ENCODE measurements around the gene SCP2. TPM values are rescaled to one million over a fixed set of nuclear protein-coding genes. Genes with fewer than 3 reads are reported as not detected.

SCP2 gene
- total RNA-seq, 1 donor from 2014 or later, result 223 TPM

DNA sequence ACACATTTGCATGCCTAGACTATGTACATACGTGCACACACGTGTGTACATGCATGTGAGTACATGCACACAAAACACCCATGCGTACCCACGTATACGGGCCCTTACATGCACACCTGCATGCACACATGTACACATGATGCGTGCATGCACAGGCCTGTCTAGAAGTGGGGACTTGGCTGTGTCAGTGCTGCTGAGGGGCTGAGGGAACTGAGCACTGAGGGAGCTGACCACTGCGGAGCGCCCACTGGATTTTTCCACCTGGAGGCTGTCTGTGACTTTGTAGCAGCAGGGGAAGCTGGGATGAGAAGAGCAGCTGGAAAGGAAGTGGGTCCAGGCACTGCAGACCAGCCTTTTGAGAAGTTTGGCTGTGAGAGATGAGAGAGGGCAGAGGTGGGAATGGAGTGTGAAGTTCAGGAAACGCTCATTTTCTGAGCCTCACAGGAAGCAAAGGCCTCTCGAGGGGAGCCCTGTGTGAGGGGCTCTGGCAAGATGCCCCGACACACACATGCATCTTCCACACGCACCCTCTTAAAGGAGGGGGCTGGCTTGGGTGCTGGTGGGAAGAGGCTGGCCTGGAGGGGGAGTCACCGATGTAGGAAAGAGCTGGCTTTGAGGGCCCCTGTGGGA is 155.9 kb downstream of the SCP2 start:
- DNase-seq (ENCODE audit: low read depth), result no peak

- DNase-seq (ENCODE audit: low read depth), result no peak
Observed at GRCh38 chr1:53083636-53084588, 156.8 kb downstream of the SCP2 start.

GRCh38 chr1:53084589-53084971 is 157.5 kb downstream of the SCP2 start:
- DNase-seq (ENCODE audit: low read depth), result no peak

DNA sequence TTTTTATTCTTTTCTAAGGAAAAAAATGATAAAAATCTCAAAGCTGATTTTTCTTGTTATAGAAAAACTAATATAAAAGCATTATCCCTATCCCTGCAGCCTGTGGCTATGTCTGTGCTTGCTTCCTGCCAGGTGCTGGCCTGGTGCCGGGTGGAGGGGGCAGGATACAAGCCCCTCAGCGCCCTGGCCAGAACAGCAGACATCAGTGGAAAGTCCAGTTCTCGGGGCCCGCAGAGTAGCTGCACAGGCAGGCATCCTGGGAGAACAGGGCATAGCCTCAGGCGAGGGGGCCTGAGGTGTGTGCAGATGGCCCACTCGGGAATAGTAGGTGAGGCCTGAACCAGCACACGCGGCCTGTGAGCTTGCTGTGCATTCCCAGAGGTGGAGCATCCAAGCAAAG is 158.3 kb downstream of the SCP2 start:
- no peak for DNase-seq (ENCODE audit: low read depth)

DNA sequence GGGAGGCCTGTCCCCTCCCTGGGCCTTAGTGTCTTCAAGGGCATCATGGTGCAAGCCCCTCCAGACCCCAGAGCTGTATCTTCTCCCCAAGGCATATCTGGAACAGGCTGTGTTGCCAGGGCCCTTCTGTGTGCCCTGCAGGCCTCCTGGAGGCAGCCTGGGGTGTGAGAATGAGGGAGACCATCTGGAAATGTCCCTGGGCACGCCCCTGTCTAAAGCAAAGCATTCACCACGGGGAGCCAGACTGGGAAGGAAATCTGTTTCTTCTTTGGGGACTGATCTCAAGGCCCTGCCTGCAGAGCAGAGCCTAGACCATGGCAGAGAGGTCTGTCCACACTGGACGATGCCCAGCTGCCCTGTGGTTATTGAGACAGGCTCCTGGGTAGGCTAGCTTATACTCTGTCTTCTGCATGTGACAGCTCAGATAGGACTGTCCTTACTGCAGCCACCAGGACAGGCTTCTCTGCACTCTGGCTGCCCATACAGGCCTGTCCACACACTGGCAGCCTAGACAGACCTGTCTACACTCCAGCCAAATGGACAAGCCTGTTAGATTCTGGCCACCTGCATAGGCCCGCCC is 159.5 kb downstream of the SCP2 start:
- no peak for DNase-seq (ENCODE audit: low read depth)

GRCh38 chr1:53087332-53088285 is 160.5 kb downstream of the SCP2 start:
- DNase-seq (ENCODE audit: low read depth), result no peak

DNA sequence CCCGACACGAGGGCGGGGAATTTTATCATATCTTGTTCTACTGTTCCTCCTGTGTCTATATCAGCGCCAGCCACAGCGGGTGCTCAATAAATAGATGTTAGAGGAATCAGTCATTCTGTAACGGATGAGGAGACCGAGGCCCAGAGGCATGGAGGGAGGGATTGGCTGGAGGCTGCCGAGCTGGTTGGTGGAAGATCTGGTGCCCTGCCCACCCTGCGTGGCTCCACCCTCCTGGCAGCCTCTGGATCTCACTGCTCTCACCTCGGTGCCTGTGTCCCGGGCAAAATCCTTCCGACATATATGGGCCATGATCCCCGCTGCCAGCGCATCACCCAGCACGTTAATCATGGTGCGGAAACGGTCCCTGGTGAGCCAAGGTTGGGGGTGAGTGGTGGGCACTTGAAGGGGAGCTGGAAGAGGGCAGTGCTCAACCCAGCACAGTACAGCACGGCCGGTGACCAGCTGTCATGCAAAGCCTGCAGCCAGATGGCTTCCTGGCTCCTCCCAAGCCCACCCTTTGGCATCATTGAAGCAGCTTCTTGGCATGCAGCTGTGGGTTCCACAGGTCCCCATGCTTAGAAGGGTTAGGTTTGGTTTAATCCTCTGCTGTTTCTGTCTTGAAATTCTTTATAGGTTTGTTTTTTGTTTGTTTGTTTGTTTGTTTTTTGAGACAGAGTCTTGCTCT is 161.7 kb downstream of the SCP2 start:
- no peak for DNase-seq (ENCODE audit: low read depth)

DNA sequence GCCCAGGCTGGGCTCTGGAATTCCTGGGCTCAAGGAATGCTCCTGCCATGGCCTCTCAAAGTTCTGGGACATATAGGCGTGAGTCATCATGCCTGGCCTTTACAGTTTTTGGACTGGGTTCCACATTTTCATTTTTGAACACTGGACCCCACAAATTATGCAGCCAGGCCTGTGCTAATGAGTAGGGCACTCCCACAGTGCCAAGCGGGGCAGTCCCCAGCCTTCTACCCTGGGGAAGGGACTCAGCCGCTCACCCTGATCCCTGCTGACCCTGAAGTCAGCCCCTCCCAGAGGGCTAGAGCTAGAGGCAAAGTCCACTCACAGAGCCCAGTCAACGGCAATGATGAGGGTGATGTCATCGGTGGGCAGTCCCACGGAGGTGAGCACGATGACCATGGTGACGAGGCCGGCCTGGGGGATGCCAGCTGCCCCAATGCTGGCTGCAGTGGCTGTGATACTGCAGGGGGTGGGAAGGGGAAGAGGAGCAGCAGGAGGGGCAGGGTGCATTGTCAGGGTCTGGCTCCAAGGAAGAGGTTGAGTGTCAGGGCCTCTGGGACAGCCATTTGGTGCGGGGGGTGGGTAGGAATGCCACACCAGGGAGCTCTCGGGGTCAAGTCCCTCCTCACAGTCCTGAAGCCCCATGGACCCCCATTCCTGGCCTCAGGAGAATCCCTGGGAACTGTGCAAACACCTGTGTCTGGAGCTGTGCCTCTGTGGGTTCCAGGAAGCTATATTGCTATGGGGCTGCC is 162.6 kb downstream of the SCP2 start:
- peak; percentile 31 for DNase-seq (ENCODE audit: low read depth)

GRCh38 chr1:53090227-53091147 is 163.4 kb downstream of the SCP2 start:
- DNase-seq (ENCODE audit: low read depth), result no peak

DNA sequence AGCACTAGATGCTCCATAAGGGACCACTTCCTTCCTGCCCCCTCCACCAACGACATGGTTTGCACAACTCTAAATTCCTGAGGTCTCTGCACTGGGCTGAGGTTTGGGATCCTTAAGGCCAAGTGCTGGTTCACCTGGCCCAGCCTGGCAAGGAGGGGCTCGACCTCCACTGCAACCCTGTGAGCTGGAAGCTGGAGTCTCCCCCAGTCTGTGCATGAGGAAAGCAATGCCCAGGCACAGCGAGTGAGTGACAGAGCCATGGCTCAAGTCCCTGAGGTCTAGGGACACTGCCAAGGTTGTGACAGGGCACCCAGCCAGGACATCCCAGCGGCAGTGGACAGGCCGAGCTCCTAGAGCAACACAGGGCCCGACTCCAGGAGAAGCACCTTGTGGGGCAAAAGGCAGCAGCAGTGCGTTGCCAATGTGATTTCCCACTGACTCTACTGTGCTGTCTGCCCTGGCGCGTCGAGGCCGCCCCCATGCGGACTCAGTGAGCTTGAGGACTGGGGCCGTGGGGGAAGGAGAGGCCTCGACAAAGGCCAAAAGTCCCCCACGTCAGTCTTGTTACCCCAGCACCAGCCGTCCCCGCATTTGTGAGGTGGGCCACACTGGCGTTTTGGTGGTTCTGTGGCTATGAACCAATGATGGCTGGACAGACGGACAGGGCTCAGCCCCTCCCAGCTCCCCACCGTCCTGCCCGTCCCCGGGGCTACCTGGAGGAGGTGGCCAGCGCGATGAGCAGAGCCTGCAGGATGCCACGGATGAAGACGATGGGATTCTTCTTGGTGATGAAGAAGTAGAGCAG is 165.0 kb downstream of the SCP2 start:
- DNase-seq (ENCODE audit: low read depth), result no peak

DNA sequence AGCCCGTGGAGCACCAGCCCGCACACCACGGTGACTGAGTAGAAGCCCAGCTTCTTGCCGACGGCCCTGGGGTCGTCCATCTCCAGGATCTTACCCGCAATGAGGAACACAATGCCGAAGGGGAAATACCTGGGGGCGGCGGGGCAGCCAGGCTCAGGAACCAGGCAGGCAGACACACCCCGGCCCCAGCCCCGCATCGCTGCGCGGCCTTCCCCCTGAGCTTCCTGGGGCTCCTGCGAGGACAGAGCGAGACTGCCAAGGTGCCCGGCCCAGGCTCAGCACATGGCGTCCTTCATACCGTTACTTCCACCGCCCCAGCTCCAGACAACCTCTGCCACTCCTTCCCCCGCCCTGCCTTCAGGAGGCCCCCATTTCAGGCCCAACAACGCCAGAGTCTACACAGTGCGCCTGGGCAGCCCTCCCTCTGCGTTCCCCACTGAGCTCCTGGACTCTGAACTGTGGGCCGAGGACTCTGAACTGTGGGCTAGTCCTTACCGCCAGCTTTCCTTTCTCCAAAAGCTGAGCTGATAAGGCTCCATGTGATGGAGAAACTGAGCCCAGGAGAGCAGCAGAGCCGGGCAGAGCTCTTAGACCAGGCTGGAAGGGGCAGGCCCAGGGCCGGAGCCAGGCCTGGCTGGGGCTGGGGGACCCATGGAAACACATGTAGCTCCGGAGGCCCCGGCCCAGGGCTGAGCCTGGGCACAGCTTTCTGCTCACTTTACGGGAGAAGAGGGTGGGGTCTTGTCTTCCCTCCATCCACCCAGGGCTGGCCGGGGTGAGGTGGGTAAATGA is 165.8 kb downstream of the SCP2 start:
- DNase-seq (ENCODE audit: low read depth), result no peak

GRCh38 chr1:53093451-53093754 is 166.3 kb downstream of the SCP2 start:
- DNase-seq (ENCODE audit: low read depth), result no peak

DNA sequence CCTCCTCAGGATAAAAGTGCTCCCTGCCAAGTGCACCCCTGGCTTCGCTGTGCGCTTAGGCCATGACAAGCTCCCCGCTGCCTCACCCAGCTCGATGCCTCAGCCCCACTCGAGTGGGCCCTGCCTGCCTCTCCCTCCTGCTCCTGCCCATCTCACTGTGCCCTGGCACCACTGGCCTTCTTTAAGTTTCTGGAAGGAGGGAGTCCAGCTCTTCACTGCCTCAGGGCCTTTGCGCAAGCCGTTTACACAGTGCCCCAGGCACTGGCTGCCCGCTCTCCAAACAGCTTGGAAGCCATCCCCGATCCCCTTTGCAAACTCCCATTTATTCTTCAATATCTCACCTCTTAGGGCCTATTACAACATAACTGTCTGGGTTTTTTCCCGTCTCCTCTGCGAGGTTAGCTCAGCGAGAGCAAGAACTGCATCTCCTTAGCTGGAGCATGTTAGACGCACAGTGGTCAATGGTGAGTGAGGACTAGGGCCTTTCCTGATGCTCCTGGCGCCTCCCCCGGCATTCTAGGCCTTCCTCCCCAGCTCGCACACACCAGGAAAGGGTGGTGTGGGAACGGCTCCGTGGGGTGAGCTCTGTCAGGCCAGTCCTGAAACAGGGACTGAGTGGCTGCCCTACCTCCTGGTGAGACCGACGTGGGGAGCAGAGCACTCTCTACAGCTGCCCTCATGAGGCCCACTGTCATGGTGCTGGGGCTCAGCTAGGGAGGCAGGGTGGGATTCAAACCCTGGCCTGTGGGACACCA is 166.9 kb downstream of the SCP2 start:
- no peak for DNase-seq (ENCODE audit: low read depth)

DNA sequence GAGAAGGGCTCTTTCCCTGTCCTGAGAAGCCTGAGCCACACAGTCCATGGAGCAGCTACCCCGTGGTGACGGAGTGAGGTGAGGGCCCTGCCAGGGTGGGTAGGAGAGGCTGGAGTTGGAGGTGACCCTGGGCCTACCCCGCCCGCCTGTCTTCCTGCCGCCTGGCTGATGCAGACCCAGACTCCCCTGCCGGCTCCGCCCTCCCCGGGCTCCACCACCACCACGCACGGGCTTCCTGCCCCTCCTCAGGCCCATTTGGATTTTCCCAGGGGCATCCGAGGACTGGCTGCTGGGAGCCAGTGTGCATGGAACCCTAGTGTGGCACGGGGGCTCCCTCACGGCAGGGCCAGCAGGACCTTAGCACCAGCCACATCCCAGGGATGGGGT is 167.4 kb downstream of the SCP2 start:
- no peak for DNase-seq (ENCODE audit: low read depth)

All from renal cortical epithelial cell (primary cell).